NCI-H774 (cell line): ENCODE measurements around the gene P2RX6.

Source experiments
- DNase-seq: peaks from one replicate; lab custom pipeline; 2025; lab: John Stamatoyannopoulos, UW

P2RX6 gene

GRCh38 chr22:21075516-21076138, 60.7 kb downstream of the P2RX6 start:
- DNase-seq, result no peak

GRCh38 chr22:21076912-21077625, 62.1 kb downstream of the P2RX6 start:
- DNase-seq, result no peak
